Activated CD8-positive, alpha-beta memory T cell treated with anti-CD3 and anti-CD28 coated beads for 1 hour (primary cell): ENCODE results near the gene PRUNE2.
"Not testable (repeated sequence)": the region's sequence is repeated elsewhere in the genome, so short reads cannot be mapped to it uniquely, and the experiment has no call there.

Source experiments
- DNase-seq, 2 donors: peaks; one replicate each; pipeline ENCODE4 v3.0.0-alpha.2; 2020; ENCODE audit warnings: low read depth in 1 of 2; ENCODE audit errors: extremely low read depth in 1 of 2

PRUNE2 gene, protein sequence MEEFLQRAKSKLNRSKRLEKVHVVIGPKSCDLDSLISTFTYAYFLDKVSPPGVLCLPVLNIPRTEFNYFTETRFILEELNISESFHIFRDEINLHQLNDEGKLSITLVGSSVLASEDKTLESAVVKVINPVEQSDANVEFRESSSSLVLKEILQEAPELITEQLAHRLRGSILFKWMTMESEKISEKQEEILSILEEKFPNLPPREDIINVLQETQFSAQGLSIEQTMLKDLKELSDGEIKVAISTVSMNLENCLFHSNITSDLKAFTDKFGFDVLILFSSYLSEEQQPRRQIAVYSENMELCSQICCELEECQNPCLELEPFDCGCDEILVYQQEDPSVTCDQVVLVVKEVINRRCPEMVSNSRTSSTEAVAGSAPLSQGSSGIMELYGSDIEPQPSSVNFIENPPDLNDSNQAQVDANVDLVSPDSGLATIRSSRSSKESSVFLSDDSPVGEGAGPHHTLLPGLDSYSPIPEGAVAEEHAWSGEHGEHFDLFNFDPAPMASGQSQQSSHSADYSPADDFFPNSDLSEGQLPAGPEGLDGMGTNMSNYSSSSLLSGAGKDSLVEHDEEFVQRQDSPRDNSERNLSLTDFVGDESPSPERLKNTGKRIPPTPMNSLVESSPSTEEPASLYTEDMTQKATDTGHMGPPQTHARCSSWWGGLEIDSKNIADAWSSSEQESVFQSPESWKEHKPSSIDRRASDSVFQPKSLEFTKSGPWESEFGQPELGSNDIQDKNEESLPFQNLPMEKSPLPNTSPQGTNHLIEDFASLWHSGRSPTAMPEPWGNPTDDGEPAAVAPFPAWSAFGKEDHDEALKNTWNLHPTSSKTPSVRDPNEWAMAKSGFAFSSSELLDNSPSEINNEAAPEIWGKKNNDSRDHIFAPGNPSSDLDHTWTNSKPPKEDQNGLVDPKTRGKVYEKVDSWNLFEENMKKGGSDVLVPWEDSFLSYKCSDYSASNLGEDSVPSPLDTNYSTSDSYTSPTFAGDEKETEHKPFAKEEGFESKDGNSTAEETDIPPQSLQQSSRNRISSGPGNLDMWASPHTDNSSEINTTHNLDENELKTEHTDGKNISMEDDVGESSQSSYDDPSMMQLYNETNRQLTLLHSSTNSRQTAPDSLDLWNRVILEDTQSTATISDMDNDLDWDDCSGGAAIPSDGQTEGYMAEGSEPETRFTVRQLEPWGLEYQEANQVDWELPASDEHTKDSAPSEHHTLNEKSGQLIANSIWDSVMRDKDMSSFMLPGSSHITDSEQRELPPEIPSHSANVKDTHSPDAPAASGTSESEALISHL (N-terminal part only)

DNA sequence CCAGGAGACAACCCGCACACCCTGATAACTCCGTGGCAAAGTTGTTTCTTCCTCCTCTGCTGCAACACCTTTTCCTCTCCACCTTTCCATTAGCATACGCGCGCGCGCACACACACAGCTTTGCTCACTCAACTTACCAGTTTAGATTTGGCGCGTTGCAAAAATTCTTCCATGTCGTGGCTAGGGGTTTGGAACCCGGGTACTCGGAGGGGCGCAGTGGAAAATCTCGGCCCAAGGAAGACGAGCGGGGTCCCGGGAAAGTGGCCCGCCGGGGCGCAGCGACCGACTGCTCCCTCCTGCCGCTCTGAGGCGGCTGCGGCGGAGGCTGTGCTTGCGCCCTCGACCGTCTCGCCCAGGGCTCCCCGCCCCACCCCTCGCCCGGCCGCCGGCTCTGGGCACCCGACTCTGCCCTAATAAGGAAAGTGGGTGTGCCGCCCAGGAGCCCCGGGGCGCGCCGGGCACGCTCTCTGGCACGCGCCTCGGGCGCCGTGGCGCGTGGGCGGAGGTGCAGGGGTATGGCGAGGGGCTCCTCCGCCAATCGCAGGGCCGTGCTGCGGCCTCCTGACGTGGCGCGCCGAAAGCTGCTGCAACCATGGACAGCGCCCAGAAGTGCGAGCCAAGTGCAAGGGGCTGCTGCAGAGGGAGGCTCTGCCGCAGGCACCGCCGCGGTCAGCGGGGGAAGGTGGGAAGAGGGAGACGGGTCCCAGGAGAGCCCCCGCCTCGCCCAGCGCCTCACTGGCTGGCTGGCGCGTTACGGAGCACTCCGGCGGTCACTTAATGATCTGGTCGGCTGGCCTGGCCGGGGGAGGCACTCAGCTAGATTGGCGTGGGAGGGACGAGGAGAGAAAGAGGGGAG is at the start of gene PRUNE2:
Gene PRUNE2, minus strand, starts transcription at position 324 of the 856 bp plus-strand sequence. Its CDS starts 151 bp downstream, at position 173.
- DNase-seq = no peak

DNA sequence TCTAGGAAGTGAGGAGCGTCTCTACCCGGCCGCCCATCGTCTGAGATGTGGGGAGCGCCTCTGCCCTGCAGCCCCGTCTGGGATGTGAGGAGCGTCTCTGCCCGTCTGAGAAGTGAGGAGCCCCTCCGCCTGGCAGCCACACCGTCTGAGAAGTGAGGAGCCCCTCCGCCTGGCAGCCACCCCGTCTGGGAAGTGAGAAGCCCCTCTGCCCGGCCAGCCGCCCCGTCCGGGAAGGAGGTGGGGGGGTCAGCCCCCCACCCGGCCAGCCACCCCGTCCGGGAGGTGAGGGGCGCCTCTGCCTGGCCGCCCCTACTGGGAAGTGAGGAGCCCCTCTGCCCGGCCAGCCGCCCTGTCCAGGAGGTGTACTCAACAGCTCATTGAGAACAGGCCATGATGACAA is 49.5 kb upstream of the PRUNE2 start:
- not testable (repeated sequence) for DNase-seq

DNA sequence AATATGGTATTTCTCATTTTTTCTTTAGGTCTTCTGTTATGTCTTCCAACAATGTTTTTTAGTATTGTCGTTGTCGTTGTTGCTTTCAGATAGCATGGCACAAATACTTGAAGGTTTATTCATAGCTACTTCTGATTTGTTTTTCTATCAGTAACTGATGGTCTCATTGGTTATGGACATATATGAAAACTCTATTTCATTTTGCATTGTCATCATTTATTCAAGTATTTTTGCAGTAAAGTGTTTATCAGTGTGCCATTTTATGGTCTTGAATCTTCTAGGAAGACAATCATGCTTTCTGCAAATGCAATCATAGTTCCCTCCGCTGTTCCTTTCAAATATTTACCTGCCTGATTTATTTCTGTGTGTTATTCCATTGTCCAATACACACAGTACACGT is 44.0 kb upstream of the PRUNE2 start:
- DNase-seq = no peak

DNA sequence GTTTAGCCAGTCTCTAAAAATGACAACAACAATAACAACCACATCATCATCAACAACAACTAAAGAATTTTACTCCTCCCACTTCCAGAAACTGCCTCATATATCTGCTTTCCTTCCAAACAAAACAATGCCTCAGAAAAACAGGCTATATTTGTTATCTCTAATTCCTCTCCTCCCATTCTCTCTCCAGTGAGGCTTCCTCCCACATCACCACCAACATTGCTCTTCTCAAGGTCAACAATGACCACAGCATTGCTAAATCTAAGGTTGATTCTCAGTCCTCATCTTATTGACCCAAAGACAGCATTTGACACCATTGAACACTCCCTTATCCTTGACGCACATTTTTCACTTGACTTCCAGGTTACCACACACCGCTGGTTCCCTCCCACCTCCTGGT is 38.1 kb upstream of the PRUNE2 start:
- DNase-seq = no peak

DNA sequence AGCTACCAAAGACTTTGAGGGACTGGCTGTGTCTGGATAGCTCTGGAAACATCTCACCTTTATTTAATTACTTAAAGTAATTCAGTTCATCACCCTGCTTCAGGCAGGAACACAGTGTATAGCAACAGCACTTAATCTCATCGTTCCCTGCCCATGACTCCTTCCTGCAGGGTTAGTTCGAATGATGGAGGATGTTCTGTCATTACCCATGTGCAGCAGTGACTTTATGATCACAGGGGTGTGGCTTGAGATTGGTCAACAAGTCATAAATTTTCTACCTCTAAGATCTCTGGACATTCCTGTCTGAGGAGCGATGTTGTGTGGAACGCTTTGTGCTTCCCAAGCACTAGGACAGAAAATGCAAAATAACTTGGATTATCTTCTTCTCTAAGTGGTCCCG is 37.1 kb upstream of the PRUNE2 start:
- no peak for DNase-seq

DNA sequence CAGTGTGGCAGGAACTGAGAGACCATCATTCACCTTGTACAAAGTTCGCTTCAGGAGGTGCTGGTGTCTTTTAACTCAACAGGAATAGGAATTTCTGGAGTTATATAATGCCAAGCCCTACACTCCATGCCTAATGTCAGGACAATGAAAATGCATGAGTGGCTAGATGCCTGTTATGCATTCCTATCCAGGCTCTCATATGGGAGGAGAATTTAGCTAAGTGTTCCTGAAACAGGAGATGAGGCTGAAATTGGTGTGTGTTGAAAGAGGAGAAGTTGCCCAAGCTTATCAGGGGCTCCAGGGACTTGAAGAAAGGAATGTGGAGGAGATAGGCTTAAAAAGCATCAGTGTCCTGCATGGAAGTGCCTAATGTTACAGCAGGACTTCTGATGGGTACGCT is 26.8 kb upstream of the PRUNE2 start:
- no peak for DNase-seq

DNA sequence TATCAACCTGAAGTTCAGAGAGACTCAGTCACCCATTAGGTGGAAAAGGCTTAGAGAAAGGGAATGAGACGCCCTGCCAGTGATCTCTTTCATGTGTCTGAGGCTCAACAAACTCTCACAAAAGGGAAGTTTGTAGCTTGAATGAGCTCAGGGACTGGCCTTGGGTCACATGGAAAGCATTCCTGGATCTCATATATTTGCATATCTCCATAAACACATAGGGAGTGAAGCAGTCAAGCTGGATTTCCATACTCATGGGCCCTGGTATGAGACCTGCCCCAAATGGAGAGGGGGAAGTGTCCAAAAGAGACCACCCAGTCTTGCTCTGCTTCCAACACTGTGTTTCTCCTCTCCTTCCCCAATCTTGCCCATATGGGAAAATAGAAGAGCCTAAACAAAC is 26.4 kb upstream of the PRUNE2 start:
- DNase-seq = no peak

DNA sequence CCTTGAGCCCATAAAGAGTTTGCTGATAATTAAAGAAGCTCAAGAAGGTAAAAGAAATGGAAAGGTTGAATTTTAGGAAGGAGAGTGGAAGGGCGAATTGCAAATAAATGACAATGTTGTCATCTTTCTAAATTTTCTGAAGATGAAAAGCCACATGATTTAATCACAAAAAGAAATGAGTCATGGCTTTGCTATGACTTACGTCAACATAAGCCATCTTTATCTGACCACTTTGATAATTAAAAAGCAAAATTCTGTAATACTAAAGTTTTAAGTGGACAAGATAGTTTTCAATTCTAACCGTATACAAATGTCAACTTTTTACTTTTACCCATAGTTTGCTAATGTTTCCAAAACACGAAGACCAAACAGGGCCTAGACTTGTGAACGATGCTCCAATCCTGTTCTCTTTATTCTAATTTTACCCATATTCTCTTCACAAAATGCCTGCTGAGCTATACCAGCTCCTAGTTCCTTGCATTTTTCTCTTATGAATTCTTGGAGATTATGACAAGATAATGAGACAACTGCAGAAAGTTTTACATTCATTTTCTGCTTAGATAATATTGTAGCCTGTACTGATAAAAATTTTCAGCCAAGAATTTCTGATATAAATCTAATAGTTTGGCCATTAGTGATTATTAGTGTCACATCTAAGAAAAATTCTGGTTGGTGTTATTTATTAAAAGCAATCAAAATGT is 21.8 kb upstream of the PRUNE2 start:
- no peak for DNase-seq

DNA sequence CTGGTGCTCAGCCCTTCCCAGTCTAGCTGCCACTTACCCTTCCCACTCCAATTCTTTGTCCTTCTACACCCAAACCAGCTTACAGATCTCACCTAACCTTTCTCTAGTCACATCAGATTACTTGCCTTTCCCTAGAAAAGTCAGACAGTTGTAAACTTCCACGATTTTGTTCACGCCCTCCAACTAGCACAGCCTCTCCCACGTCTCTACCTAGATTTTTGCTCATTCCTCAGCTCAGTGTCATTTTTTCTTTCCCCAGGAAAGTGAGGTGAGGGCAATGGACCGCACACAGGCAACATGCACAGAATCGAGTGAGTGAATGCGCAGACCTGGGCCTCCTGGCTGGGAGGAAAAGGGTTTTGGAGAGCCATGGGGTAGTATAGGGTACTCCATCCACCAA is 20.9 kb upstream of the PRUNE2 start:
- DNase-seq = no peak

DNA sequence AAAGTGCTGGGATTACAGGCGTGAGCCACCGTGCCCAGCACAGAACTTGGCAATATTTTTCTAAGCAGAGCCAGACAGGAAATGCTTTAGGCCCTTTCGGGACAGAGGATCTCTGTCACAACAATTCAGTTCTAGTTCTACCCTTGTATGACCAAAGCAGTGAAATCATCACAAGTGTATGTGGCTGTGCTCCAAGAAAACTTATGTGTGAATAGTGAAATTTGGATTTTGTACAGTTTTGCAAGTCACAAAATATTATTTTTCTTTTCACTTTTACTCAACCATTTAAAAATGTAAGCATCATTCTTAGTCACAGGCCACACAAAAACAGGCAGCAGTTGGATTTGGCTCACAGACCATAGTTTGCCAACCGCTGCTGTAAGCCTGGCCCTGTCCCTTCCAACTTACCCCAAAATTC is 20.4 kb upstream of the PRUNE2 start:
- DNase-seq = no peak

DNA sequence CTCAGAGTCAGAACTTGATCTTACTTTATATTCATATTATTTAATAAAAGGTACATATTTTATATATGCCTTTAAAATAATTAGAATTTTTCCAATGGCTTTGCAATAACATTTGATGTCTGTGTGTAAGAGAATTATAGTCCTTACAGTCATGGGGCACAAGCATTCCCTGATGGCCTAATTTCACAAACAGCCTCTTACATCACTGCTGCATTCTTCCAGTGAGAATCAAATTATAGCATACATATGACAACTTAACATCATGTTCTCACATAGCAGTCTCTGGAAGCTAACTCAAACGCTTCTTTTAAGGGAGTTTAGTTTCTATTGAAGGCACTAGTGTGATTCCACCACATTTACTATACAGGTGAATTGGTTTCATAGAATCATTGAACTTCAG is 15.3 kb upstream of the PRUNE2 start:
- no peak for DNase-seq

DNA sequence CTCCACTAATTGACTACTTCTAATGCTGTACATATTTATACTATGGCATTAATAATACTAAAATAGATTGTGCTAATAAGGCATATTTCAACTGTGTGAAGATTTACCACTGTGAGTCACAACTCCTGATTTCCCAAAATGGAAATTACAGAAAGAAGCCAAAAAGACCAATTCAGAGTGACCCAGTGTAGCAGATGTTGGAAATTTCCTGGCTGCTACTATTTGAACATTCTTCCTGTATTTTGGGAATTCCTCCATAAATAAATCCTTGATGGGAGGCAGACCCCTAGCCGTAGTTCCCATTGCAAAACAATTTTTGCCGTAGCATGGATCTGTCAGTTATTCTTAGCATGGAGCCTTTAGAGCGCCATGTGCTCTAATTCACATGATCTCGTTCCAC is 11.4 kb upstream of the PRUNE2 start:
- DNase-seq = no peak

DNA sequence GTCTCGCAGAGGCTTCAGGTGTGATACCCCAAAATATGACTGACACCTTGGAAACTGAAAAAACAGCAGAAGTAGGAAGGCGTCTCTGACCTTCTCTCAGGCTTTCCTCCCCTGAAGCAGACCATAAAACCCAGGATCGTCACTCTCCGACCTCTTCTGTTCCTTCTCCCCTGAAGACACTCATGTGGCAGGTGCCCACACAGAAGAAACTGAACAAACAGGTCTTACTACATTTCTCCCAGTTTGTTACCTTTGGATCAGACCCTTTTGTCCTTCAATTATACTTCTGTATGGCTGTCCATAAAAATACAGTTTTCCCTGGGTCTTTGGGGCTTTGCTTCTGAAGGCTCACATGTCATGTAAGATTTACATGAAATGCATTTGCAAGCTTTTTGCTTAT is 10.3 kb upstream of the PRUNE2 start:
- DNase-seq = no peak

DNA sequence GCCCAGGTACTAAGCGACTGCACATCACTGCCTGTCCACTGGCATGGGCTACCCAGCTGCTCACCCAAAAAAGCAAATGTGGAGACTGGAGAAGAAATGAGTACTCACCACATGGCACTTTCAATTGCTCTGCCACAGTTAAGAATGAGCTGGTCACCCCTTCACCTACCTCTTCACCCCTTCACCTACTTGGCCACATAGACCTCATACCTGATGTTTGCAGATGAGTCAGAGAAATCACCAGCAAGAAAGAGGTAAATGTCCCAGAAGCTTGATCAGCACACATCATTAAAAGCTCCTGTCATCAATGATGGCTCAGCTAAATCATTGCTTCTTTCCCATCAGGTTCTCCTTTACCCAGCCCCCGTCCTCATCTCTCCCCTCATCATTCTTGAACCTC is 7.6 kb upstream of the PRUNE2 start:
- no peak for DNase-seq

DNA sequence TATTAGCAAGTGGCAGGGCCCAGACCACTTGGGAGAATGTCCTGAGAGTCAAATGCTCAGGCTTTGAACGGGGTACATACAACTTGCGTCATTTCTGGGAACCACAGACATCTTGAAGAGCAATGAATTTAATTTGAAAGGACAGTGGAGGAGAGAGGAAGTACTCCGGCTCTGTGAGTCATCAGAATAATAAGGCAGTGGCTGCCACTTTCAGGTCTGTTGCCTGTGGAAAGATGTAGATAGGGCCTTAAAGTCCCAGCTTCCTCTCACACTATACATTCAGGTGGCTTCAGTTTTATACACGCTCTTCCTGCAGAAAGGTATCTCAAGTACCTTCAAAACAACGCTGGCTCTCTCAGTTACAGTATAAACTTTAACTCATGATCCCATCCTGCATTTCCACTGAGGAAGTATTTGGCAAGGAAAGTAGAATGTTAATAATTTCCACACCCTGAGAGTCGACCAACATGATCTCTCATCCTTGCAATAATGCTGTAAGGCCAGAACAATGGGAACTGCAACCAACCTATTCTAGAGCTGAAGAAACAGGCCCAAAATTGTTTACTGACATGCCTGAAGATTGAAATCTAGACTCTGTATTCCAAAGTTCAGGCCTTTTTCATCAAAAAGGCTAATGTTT is 6.8 kb upstream of the PRUNE2 start:
- DNase-seq = no peak

DNA sequence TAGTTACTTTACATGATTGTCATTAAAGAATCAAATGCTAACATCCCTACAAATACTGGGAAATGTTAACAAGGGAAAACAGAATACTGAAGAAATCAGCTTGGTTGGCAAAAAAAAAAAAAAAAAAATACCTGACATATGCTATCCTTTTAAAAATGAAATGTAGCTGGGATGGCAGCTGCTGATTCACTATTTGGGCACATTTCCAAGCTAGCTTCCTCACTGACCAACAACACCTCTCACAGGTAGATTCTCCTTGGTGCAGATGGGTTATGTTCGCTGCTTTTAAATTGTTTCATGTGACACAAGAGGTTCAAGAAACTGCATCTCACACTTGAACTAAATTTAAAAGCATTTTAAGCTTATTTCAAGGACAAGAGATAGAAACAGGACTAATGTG is 6.1 kb upstream of the PRUNE2 start:
- no peak for DNase-seq

DNA sequence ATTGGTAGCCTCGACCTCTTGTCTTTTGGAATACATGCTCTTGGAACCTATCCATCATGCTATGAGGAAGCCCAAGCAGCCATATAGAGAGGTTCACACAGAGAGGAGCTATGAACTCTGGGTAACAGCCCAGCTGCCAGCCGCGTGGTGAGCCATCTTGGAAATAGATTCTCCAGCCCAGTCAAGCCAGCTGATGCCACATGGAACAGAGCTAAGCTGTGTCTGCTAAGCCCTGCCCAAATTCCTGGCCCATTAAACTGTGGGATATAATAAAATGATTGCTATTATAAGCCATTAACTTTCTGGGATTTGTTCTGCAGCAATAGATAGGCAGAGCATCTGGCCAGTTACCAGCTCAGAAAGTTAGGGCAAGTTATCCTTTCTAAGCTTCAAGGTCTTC is 4.9 kb upstream of the PRUNE2 start:
- no peak for DNase-seq

DNA sequence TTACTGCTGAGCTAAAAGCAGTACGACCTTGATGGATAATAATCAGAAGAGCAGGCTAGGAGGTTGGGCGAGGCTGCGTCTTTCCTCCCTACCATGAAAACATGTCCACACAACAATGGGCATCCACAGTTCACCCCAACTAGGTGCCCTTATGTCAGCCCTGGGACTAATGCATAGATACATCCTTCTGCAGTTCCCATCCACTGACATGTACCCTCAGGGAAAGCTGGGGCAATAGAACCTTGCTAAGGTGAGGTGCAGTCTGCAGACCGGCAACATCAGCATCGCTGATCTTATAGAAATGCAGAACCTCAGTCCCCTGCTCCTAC is 697 bp upstream of the PRUNE2 start:
- no peak for DNase-seq

DNA sequence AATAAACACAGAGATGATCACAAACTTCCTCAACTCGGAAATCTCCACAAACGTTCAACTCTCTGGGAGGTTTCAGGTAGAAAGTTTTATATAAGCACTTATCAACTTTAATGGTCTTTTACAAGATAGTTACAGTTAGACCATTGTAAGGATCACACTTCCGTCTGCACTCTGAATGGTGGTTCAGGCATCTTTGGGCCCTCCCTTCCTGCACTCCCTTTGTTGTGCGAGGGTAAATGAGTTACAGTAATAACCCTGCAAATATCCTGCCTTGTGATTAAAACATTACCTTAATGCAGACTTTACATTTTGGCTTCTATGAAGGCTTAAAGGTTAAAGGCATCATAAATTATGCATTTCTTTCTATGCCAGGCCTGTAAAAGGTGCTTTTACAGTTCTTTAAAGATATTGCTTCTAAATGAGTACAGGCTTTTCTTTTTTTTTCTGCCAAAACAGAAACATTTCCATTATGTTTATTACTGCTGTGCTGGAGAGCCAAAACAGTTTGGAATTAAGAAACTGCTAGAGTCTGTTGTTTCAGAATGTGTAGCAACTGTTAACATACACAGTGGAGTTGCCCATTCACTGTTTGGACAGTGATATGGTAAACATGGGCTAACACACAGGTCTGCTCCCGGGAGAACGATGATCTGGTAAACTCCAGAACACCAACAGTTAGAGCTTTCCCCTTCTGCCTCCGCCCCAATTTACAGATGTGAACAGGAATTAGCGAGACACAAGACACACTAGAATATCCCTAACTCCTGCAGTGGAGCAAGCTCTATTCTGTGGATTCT is 1.1 kb downstream of the PRUNE2 start:
- DNase-seq = no peak
